Measurements from ENCODE around the gene GINS1. TPM values are rescaled to one million over a fixed set of nuclear protein-coding genes. Genes with fewer than 3 reads are reported as not detected.
"Not testable (repeated sequence)": the region's sequence is repeated elsewhere in the genome, so short reads cannot be mapped to it uniquely, and the experiment has no call there.

The GINS1 gene
- total RNA-seq, 2 experiments from 2014 or later: 34.9 to 35.9 TPM

DNA sequence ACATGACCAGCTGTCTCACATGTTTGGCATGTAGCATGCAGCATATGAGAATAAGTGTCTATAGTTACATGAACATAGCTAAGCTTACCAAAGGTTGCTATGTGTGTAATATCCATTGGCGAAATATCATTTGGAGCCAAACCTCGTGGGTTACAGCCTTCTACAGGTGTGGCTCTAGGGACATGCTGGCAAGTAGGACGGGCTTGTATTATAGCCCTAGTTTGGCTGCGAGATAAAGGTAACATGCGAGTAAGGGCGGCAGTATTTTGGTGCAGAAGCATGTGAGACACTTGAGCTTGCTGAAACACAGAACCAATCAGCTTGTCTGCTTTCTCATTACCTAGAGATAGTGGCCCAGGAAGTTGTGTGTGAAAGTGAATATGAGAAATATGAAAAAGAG lies 10.4 kb upstream of the GINS1 start:
- intact Hi-C loops (cut with micrococcal nuclease): loop anchor here (10.0 kb wide), 1 partner anchor 402 kb away; the partner anchor contains the start of gene APMAP
- no peak overlapping the region for H3K27ac Mint-ChIP-seq
- CTCF ChIA-PET: interaction anchor here (0.9 to 5.4 kb wide), 4 partner anchors 11 to 138 kb away, joined by 3 to 58 read pairs (median 28); partner anchors contain the start of gene GINS1
- no peaks in the 10 kb centered on the region for H3K27me3 Mint-ChIP-seq
- no peak overlapping the region for H3K4me3 Mint-ChIP-seq
- no peak for ATAC-seq
- TF ChIP-seq, protein P1, sequence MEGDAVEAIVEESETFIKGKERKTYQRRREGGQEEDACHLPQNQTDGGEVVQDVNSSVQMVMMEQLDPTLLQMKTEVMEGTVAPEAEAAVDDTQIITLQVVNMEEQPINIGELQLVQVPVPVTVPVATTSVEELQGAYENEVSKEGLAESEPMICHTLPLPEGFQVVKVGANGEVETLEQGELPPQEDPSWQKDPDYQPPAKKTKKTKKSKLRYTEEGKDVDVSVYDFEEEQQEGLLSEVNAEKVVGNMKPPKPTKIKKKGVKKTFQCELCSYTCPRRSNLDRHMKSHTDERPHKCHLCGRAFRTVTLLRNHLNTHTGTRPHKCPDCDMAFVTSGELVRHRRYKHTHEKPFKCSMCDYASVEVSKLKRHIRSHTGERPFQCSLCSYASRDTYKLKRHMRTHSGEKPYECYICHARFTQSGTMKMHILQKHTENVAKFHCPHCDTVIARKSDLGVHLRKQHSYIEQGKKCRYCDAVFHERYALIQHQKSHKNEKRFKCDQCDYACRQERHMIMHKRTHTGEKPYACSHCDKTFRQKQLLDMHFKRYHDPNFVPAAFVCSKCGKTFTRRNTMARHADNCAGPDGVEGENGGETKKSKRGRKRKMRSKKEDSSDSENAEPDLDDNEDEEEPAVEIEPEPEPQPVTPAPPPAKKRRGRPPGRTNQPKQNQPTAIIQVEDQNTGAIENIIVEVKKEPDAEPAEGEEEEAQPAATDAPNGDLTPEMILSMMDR (IDR thresholded peaks at IDR 0.05): no peak
- H3K9me3 Mint-ChIP-seq: no peaks in the 10 kb centered on the region
- no peaks in the 10 kb centered on the region for H3K4me1 Mint-ChIP-seq (ENCODE audit: low read depth)
- no peak for DNase-seq
- POLR2A ChIA-PET: interaction anchor here (1.4 kb wide), 1 partner anchor 10 kb away, joined by 5 read pairs; the partner anchor contains the start of gene GINS1
- H3K36me3 Mint-ChIP-seq (ENCODE audit: low read depth): no peaks in the 10 kb centered on the region

- TF ChIP-seq, protein P1 (IDR thresholded peaks at IDR 0.05): no peak
- Mint-ChIP-seq H3K4me1 (ENCODE audit: low read depth) (no peaks in the 10 kb centered on the region), H3K36me3 (ENCODE audit: low read depth) (peaks cover 3% of the 10 kb centered on the region), H3K27me3 (no peaks in the 10 kb centered on the region), H3K27ac (no peak overlapping the region), H3K9me3 (peaks cover 5% of the 10 kb centered on the region), H3K4me3 (no peak overlapping the region)
- ChIA-PET POLR2A (interaction anchor here (1.4 kb wide), 1 partner anchor 10 kb away, joined by 5 read pairs; the partner anchor contains the start of gene GINS1), CTCF (interaction anchor here (0.8 to 5.4 kb wide), 8 partner anchors 10 to 404 kb away, joined by 3 to 58 read pairs (median 9); partner anchors contain the start of gene GINS1)
- intact Hi-C loops (cut with micrococcal nuclease): loop anchor here (2.0 to 10.0 kb wide), 2 partner anchors 97 to 403 kb away; partner anchors contain the start of gene APMAP
- DNase-seq (no peak), ATAC-seq (no peak)
Measured at GRCh38 chr20:25397821-25398220, 9.7 kb upstream of the GINS1 start.

DNA sequence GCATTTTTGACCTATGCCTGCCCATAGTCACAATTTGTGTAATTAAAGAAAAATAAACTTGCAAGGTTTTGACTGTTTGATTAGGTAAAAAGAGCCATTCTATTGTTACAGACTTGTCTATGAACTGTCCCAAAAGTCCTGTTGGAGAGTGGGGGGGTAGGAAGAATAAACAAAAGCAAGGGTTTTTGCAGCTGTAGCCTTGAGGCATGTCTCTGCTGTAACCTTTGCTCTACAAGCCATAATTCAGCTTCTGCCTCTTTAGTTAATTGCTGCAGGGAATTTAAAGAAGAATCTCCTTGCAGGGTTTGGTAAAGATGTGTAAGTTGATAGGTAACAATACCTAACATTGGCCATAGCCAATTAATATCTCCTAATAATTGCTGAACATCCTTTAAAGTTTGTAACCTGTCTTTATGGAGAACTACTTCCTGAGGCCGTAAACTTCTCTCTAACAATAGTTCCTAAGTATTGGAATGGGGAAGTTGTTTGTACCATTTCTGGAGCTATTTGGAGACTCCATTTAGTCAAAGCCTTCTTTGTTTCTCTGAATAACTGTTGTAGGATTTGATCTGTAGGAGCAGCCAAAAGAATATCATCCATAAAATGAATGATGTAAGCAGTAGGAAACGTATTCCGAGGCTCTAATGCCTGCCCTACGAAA lies 9.0 kb upstream of the GINS1 start:
- DNase-seq (no peak), ATAC-seq (no peak)
- H3K27me3 Mint-ChIP-seq: no peaks in the 10 kb centered on the region
- CTCF ChIA-PET: interaction anchor here (0.8 to 5.4 kb wide), 21 partner anchors 9 to 404 kb away, joined by 3 to 58 read pairs (median 5); partner anchors contain the start of gene GINS1
- intact Hi-C loops (cut with micrococcal nuclease): loop anchor here (2.0 to 10.0 kb wide), 2 partner anchors 98 to 404 kb away; partner anchors contain the start of gene APMAP
- H3K27ac Mint-ChIP-seq: no peak overlapping the region
- peaks cover 3% of the 10 kb centered on the region for H3K36me3 Mint-ChIP-seq (ENCODE audit: low read depth)
- no peak overlapping the region for H3K4me3 Mint-ChIP-seq
- TF ChIP-seq, protein P1 (IDR thresholded peaks at IDR 0.05): no peak
- POLR2A ChIA-PET: interaction anchor here (1.1 to 1.2 kb wide), 2 partner anchors 89 to 98 kb away, joined by 3 read pairs; no protein-coding TSS in a partner anchor
- H3K4me1 Mint-ChIP-seq (ENCODE audit: low read depth): no peaks in the 10 kb centered on the region
- H3K9me3 Mint-ChIP-seq: peaks cover 11% of the 10 kb centered on the region

DNA sequence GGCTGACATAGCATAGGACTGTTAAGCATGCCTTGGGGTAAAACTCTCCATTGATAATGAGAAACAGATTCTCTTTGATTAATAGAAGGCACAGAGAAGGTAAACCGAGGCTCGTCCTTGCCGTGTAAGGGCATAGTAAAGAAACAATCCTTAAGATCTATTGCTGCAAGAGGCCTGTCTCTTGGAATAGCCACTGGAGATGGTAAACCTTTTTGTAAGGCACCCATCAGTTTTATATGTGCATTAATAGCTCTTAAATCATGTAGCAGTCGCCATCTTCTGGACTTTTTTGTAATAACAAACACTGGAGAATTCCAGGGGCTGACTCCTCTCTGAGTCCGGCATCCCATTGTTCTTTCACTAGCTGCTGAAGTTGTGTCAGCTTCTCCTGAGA lies 8.4 kb upstream of the GINS1 start:
- Mint-ChIP-seq H3K27ac (no peak overlapping the region), H3K9me3 (peaks cover 13% of the 10 kb centered on the region), H3K36me3 (ENCODE audit: low read depth) (peaks cover 3% of the 10 kb centered on the region), H3K27me3 (no peaks in the 10 kb centered on the region), H3K4me1 (ENCODE audit: low read depth) (no peaks in the 10 kb centered on the region), H3K4me3 (no peak overlapping the region)
- TF ChIP-seq, protein P1 (IDR thresholded peaks at IDR 0.05): peak; percentile 73
- ATAC-seq (peak; percentile 45), DNase-seq (peak; percentile 37)
- ChIA-PET POLR2A (interaction anchor here (1.1 to 1.2 kb wide), 2 partner anchors 90 to 99 kb away, joined by 3 read pairs; no protein-coding TSS in a partner anchor), CTCF (interaction anchor here (0.7 to 5.4 kb wide), 25 partner anchors 9 to 405 kb away, joined by 3 to 58 read pairs (median 4); partner anchors contain the start of gene GINS1)
- intact Hi-C loops (cut with micrococcal nuclease): loop anchor here (2.0 to 10.0 kb wide), 2 partner anchors 98 to 404 kb away; partner anchors contain the start of gene APMAP

- H3K9me3 Mint-ChIP-seq: peaks cover 16% of the 10 kb centered on the region
Measured at GRCh38 chr20:25400291-25400732, 7.2 kb upstream of the GINS1 start.

More at GRCh38 chr20:25400291-25400732, 7.2 kb upstream of the GINS1 start:
- intact Hi-C loops (cut with micrococcal nuclease); H3K27ac Mint-ChIP-seq; DNase-seq; H3K27me3 Mint-ChIP-seq; H3K36me3 Mint-ChIP-seq (ENCODE audit: low read depth); H3K4me3 Mint-ChIP-seq; ATAC-seq; H3K4me1 Mint-ChIP-seq (ENCODE audit: low read depth): not testable (repeated sequence)
- ChIA-PET POLR2A (interaction anchor here (0.6 kb wide), 1 partner anchor 9 kb away, joined by 3 read pairs; no protein-coding TSS in a partner anchor), CTCF (interaction anchor here (0.9 to 5.4 kb wide), 3 partner anchors 39 to 105 kb away, joined by 3 to 58 read pairs (median 3); no protein-coding TSS in a partner anchor)
